ENCODE measurements around the gene RPS4Y1.

Gene RPS4Y1

GRCh38 chrY:2885880-2886279 lies 44.5 kb downstream of the RPS4Y1 start:
- DNase-seq = no peak

- no peak for DNase-seq
Measured at GRCh38 chrY:2887386-2887785, 46.0 kb downstream of the RPS4Y1 start.

GRCh38 chrY:2887955-2888354 lies 46.6 kb downstream of the RPS4Y1 start:
- no peak for DNase-seq

- DNase-seq = no peak
Measured at GRCh38 chrY:2893471-2893870, 52.1 kb downstream of the RPS4Y1 start.

GRCh38 chrY:2896050-2896449 lies 54.6 kb downstream of the RPS4Y1 start:
- no peak for DNase-seq

GRCh38 chrY:2907356-2907755 lies 66.0 kb downstream of the RPS4Y1 start:
- DNase-seq = no peak

GRCh38 chrY:2913066-2913815 lies 71.8 kb downstream of the RPS4Y1 start:
- DNase-seq = no peak

All from NCI-H345 (cell line).